Measurements from ENCODE around the gene SLC39A8.

Gene SLC39A8

GRCh38 chr4:102339018-102339417 is 6.3 kb downstream of the SLC39A8 start:
- no peak overlapping the region for H3K4me3 ChIP-seq (ENCODE audit: low read length)
- no peak for TF ChIP-seq CTCF (conservative IDR thresholded peaks at IDR 0.05; ENCODE audit: low read depth, low read length)
- no peak for DNase-seq (ENCODE audit: low read depth)

DNA sequence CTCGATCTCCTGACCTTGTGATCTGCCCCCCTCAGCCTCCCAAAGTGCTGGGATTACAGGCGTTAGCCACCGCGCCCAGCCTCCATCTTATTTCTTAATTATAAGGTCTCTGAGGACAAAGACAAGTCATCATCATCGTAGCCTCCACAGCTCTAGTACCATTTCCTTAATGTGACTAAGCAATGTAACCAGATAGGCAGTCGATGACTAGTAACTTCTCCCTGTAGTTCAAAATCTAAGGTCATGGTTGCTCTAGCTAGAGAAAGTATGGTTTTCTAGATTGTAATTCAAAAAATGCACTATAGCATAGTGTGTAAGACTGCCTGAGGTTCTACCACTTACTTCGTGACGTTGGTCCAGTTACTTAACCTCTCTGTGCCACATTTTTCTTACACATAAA is 6.9 kb downstream of the SLC39A8 start:
- H3K4me3 ChIP-seq (ENCODE audit: low read length) = no peak overlapping the region
- DNase-seq (ENCODE audit: low read depth) = no peak
- no peak for TF ChIP-seq CTCF (conservative IDR thresholded peaks at IDR 0.05; ENCODE audit: low read depth, low read length)

DNA sequence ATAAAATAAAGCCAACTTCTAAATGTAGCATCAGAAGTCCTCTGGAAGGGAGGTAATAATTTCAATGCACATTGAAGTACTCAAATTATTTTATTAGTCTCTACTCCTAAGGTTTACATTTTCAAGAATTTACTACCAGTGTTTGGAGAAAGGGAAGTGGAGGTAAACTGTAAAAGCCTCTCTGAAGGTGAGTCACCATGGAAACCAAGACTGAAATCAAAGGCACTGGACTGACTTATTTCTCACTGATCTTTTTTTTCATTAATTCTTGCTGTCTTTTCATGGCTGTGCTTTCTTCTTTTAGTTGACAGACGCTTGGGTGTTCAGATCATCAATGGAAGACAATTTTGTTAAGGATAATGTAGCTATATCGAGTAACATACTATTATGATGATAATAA is 9.7 kb downstream of the SLC39A8 start:
- no peak for TF ChIP-seq CTCF (conservative IDR thresholded peaks at IDR 0.05; ENCODE audit: low read depth, low read length)
- no peak overlapping the region for H3K4me3 ChIP-seq (ENCODE audit: low read length)
- DNase-seq (ENCODE audit: low read depth) = no peak

DNA sequence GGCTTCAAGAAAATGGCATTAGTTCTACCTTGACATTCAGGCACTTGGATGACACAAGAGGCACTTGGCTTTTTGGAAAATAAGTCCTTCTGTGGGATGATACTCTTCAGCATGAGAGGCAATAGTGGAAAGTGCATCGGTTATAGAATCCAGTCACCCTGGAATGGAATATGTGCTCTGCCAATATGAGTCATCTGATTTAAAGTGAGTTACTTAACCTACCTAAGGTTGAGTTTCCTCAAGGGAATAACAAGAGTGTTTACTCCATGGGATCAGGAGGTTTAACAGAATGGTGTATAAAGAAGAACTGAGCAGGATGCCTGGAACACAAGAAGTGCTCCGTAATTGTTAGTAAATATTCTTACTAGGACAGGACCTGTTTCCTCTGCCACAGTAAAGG is 10.7 kb downstream of the SLC39A8 start:
- TF ChIP-seq CTCF (conservative IDR thresholded peaks at IDR 0.05; ENCODE audit: low read depth, low read length) = no peak

GRCh38 chr4:102333787-102334186 is 11.5 kb downstream of the SLC39A8 start:
- no peak for DNase-seq (ENCODE audit: low read depth)
- H3K4me3 ChIP-seq (ENCODE audit: low read length) = no peak overlapping the region
- TF ChIP-seq CTCF (conservative IDR thresholded peaks at IDR 0.05; ENCODE audit: low read depth, low read length) = no peak

More for the DNA sequence above, 10.7 kb downstream of the SLC39A8 start:
- DNase-seq (ENCODE audit: low read depth) = no peak
- H3K4me3 ChIP-seq (ENCODE audit: low read length) = no peak overlapping the region

DNA sequence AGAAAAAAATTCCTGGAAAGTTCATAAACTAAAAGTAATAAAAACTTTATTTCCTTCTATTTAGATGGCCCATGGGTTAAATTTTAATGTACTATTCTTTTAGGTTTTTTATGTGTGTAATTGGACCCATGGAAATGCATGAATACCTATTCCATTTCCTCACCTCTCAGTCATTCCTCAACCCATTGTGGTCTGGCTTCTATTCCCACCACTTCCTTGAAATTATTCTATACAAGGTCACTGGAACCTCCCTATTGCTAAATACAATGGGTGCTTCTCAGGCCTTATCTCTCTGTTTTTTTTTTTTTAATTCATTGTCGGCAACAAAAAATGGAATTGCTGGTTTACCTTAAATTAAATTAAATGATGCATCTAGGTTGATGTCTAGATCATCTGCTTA is 17.2 kb downstream of the SLC39A8 start:
- no peak for TF ChIP-seq CTCF (conservative IDR thresholded peaks at IDR 0.05; ENCODE audit: low read depth, low read length)
- no peak overlapping the region for H3K4me3 ChIP-seq (ENCODE audit: low read length)
- no peak for DNase-seq (ENCODE audit: low read depth)

- DNase-seq (ENCODE audit: low read depth) = no peak
- TF ChIP-seq CTCF (conservative IDR thresholded peaks at IDR 0.05; ENCODE audit: low read depth, low read length) = no peak
- no peak overlapping the region for H3K4me3 ChIP-seq (ENCODE audit: low read length)
These were observed 18.3 kb downstream of the SLC39A8 start for GRCh38 chr4:102326951-102327350.

Measured in retinal pigment epithelial cell (primary cell).